Natural killer cell (primary cell): ENCODE measurements around the gene ERO1A. TPM values are rescaled to one million over a fixed set of nuclear protein-coding genes. Genes with fewer than 3 reads are reported as not detected.

Experiments used
- ATAC-seq, 3 donors: fragments of 150-1000 bp in 2 of 3; fragments of 200-7000 bp in 1 of 3; cut with Tn5 transposase; 1 replicate in 1 of 3; 2 replicates in 2 of 3; pipeline ENCODE4 v1.10.0; 2021; ENCODE audit warnings: mild to moderate bottlenecking in 2 of 3, moderate library complexity in 2 of 3
- DNase-seq, 2 donors: peaks; one replicate each; pipeline versions ENCODE4 v3.0.0 to v3.0.0-alpha.2; 2013 to 2021; ENCODE audit warnings: mixed read lengths in 1 of 2
- H3K27ac ChIP-seq: one replicate; pipeline ENCODE4 v1.5.1; 2013; ENCODE audit warnings: mild to moderate bottlenecking, low read length
- H3K27me3 ChIP-seq: one replicate; pipeline ENCODE4 v1.6.1; 2013; ENCODE audit warnings: low read length; ENCODE audit not compliant: control insufficient read depth, insufficient read depth
- H3K36me3 ChIP-seq: one replicate; pipeline ENCODE4 v1.6.1; 2013; ENCODE audit warnings: low read length; ENCODE audit not compliant: control insufficient read depth, insufficient read depth
- H3K4me1 ChIP-seq: one replicate; pipeline ENCODE4 v1.6.1; 2013; ENCODE audit warnings: low read length; ENCODE audit not compliant: control insufficient read depth, insufficient read depth
- H3K4me3 ChIP-seq: one replicate; pipeline ENCODE4 v1.5.1; 2013; ENCODE audit warnings: low read length
- H3K9me3 ChIP-seq: one replicate; pipeline ENCODE4 v1.6.1; 2013; ENCODE audit warnings: low read length; ENCODE audit not compliant: control insufficient read depth, insufficient read depth
- H3K27ac Mint-ChIP-seq, 2 donors: one replicate each; pipeline ENCODE4 v1.8.0; 2022; ENCODE audit warnings: mild to moderate bottlenecking in 2 of 2, mixed read lengths in 2 of 2, moderate library complexity in 1 of 2
- H3K27me3 Mint-ChIP-seq, 2 donors: one replicate each; pipeline ENCODE4 v1.8.0; 2022; ENCODE audit warnings: low read depth in 2 of 2, mixed read lengths in 2 of 2
- H3K36me3 Mint-ChIP-seq: one replicate; pipeline ENCODE4 v1.8.0; 2022; ENCODE audit warnings: mixed read lengths
- H3K4me1 Mint-ChIP-seq, 2 donors: one replicate each; pipeline ENCODE4 v1.8.0; 2022; ENCODE audit warnings: mixed read lengths in 2 of 2
- H3K4me3 Mint-ChIP-seq: one replicate; pipeline ENCODE4 v1.8.0; 2022; ENCODE audit warnings: mild to moderate bottlenecking, moderate library complexity, mixed read lengths
- H3K9me3 Mint-ChIP-seq, 2 donors: one replicate each; pipeline ENCODE4 v1.8.0; 2022; ENCODE audit warnings: mixed read lengths in 2 of 2
- WGBS: methylation state at CpG from one replicate; pipeline ENCODE4 v1.1.7; 2013; ENCODE audit warnings: missing lambda C conversion rate; ENCODE audit not compliant: insufficient coverage; 5-methylcytosine and 5-hydroxymethylcytosine counted together
- intact Hi-C: fragments of 100-400 bp; cut with micrococcal nuclease; formaldehyde crosslinking; loops from one replicate; pipeline ENCODE4 v1.14.2; 2022
- total RNA-seq, 4 donors: library from RNA; stranded (reverse); fragments of 120-200 nt in 1 of 4; gene quantifications; one replicate each; pipeline versions ENCODE4 v1.2.3 to v1.2.4, GENCODE V29; 2013 to 2022
- TF ChIP-seq, protein P1 (sequence below): fragments of 200-600 bp; IDR thresholded peaks from one replicate; pipeline ENCODE4 v1.8.0; 2022; ENCODE audit warnings: antibody characterized with exemption

Gene ERO1A
- total RNA-seq, 3 donors from 2014 or later (not counting 1 experiment from before 2014, with no cell fraction given), result 35.4 to 47.7 (median 42.5) TPM

DNA sequence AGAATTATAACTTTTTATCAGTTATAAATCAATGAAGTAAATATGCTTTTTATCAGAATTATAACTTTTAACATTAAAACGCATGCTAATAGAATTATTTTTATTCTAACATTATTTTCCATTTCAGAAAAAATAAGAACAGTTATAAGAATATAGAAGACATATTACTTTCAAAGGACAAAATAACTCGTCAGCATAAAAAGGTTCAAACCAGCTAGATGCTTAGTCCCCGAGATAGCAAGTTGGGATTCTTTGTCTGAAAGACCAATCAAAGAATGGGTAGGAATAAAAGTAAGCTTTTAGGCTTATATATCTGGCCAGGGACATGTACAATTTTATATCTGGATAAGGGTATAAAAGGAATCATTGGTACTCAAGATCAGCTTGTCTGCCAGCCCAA is 76.8 kb downstream of the ERO1A start:
- no peak overlapping the region for H3K27ac ChIP-seq
- intact Hi-C loops, result no loop called here
- Mint-ChIP-seq H3K4me3 (no peak overlapping the region), H3K27ac (no peak overlapping the region), H3K9me3 (no peaks in the 10 kb centered on the region), H3K4me1 (no peaks in the 10 kb centered on the region), H3K36me3 (no peaks in the 10 kb centered on the region), H3K27me3 (no peaks in the 10 kb centered on the region)
- DNase-seq, result no peak
- WGBS, result 100% methylated on average over 2 of the region's 3 CpGs
- H3K4me3 ChIP-seq, result no peak overlapping the region
- TF ChIP-seq, protein P1, sequence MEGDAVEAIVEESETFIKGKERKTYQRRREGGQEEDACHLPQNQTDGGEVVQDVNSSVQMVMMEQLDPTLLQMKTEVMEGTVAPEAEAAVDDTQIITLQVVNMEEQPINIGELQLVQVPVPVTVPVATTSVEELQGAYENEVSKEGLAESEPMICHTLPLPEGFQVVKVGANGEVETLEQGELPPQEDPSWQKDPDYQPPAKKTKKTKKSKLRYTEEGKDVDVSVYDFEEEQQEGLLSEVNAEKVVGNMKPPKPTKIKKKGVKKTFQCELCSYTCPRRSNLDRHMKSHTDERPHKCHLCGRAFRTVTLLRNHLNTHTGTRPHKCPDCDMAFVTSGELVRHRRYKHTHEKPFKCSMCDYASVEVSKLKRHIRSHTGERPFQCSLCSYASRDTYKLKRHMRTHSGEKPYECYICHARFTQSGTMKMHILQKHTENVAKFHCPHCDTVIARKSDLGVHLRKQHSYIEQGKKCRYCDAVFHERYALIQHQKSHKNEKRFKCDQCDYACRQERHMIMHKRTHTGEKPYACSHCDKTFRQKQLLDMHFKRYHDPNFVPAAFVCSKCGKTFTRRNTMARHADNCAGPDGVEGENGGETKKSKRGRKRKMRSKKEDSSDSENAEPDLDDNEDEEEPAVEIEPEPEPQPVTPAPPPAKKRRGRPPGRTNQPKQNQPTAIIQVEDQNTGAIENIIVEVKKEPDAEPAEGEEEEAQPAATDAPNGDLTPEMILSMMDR, result no peak
- ATAC-seq, result no peak
- no peaks in the 10 kb centered on the region for H3K9me3 ChIP-seq
- H3K36me3 ChIP-seq, result no peaks in the 10 kb centered on the region
- no peaks in the 10 kb centered on the region for H3K4me1 ChIP-seq
- H3K27me3 ChIP-seq, result no peaks in the 10 kb centered on the region

DNA sequence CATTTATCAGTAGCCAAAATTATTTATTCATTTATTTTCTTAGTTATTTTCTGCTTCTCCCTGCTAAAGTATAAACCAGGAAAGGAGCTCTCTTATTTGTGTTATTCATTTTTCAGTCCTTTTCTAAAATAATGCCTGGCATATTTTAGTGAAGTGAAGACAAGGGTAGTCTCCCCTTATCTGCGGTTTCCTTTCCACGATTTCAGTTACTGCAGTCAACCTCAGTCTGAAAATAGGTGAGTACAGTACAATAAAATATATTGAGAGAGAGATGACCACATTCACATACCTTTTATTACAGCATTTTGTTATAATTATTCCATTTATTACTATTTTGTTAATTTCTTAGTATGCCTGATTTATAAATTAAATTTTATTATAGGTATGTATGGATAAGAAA is 85.2 kb downstream of the ERO1A start:
- no CpG with 5 or more reads among the region's 2 CpGs for WGBS
- Histone ChIP-seq H3K4me3 (no peak overlapping the region), H3K27me3 (no peaks in the 10 kb centered on the region), H3K9me3 (no peaks in the 10 kb centered on the region), H3K27ac (no peak overlapping the region), H3K36me3 (no peaks in the 10 kb centered on the region), H3K4me1 (no peaks in the 10 kb centered on the region)
- ATAC-seq (no peak), DNase-seq (no peak)
- no peak overlapping the region for H3K27ac Mint-ChIP-seq
- no peaks in the 10 kb centered on the region for H3K9me3 Mint-ChIP-seq
- H3K4me3 Mint-ChIP-seq, result no peak overlapping the region
- no peaks in the 10 kb centered on the region for H3K36me3 Mint-ChIP-seq
- H3K27me3 Mint-ChIP-seq, result no peaks in the 10 kb centered on the region
- no peaks in the 10 kb centered on the region for H3K4me1 Mint-ChIP-seq
- TF ChIP-seq, protein P1, result no peak
- intact Hi-C loops, result no loop called here

- ATAC-seq, result no peak
- TF ChIP-seq, protein P1, result no peak
- intact Hi-C loops, result no loop called here
Observed at GRCh38 chr14:52609445-52610044, 85.8 kb downstream of the ERO1A start.

DNA sequence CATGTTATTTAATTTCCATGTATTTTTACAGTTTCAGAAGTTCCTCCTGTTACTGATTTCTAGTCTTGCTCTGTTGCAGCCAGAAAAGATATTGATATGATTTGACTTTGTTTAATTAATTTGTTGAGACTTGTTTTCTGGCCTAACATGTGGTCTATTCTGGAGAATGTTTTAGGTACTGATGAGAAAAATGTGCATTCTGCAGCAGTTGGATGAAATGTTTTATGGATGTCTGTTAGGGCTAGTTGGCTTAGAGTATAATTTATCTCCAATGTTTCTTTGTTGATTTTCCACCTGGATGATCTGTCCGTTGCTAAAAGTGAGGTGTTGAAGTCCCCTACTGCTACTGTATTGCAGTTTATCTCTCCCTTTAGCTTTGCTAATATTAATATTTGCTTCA is 88.3 kb downstream of the ERO1A start:
- ATAC-seq, result no peak
- TF ChIP-seq, protein P1, result no peak
- H3K4me1 ChIP-seq, result no peaks in the 10 kb centered on the region
- Mint-ChIP-seq H3K27me3 (peaks cover 0 to 3% of the 10 kb centered on the region in 2 donors), H3K4me1 (no peaks in the 10 kb centered on the region), H3K36me3 (no peaks in the 10 kb centered on the region), H3K27ac (no peak overlapping the region), H3K4me3 (no peak overlapping the region), H3K9me3 (no peaks in the 10 kb centered on the region)
- H3K4me3 ChIP-seq, result no peak overlapping the region
- DNase-seq, result no peak
- H3K27ac ChIP-seq, result no peak overlapping the region
- H3K27me3 ChIP-seq, result no peaks in the 10 kb centered on the region
- intact Hi-C loops, result no loop called here
- H3K9me3 ChIP-seq, result no peaks in the 10 kb centered on the region
- no peaks in the 10 kb centered on the region for H3K36me3 ChIP-seq
- WGBS, result 80% methylated on average over 1 of the region's 1 CpG

More at GRCh38 chr14:52609445-52610044, 85.8 kb downstream of the ERO1A start:
- Mint-ChIP-seq H3K27me3 (no peaks in the 10 kb centered on the region), H3K9me3 (no peaks in the 10 kb centered on the region), H3K4me1 (no peaks in the 10 kb centered on the region), H3K36me3 (no peaks in the 10 kb centered on the region), H3K27ac (no peak overlapping the region), H3K4me3 (no peak overlapping the region)
- H3K27me3 ChIP-seq, result no peaks in the 10 kb centered on the region
- no peak for DNase-seq
- no peaks in the 10 kb centered on the region for H3K36me3 ChIP-seq
- no peaks in the 10 kb centered on the region for H3K4me1 ChIP-seq
- 93% methylated on average over 4 of the region's 5 CpGs for WGBS
- H3K27ac ChIP-seq, result no peak overlapping the region
- no peaks in the 10 kb centered on the region for H3K9me3 ChIP-seq
- no peak overlapping the region for H3K4me3 ChIP-seq
